Mucosa of rectum (tissue), 2 donors: ENCODE measurements around the gene KRTAP10-7.

Source experiments
- H3K27ac ChIP-seq, 2 donors: one replicate each; pipeline ENCODE4 v1.7.0; 2013; ENCODE audit warnings: inconsistent platforms in 2 of 2, low read depth in 2 of 2, low read length in 2 of 2
- H3K27me3 ChIP-seq, 2 donors: one replicate each; pipeline ENCODE4 v1.7.0; 2013; ENCODE audit warnings: low read length in 2 of 2; ENCODE audit not compliant: control insufficient read depth in 2 of 2, insufficient read depth in 2 of 2
- H3K36me3 ChIP-seq, 2 donors: one replicate each; pipeline ENCODE4 v1.7.0; 2013; ENCODE audit warnings: low read length in 2 of 2; ENCODE audit not compliant: control insufficient read depth in 2 of 2, insufficient read depth in 2 of 2
- H3K4me1 ChIP-seq, 2 donors: one replicate each; pipeline ENCODE4 v1.7.0; 2013; ENCODE audit warnings: low read length in 2 of 2, mild to moderate bottlenecking in 1 of 2; ENCODE audit not compliant: control insufficient read depth in 2 of 2, insufficient read depth in 2 of 2
- H3K4me3 ChIP-seq, 2 donors: one replicate each; pipeline ENCODE4 v1.7.0; 2013; ENCODE audit warnings: low read length in 2 of 2
- H3K9ac ChIP-seq, 2 donors: one replicate each; pipeline ENCODE4 v1.7.0; 2013; ENCODE audit warnings: low read length in 2 of 2, low read depth in 1 of 2, mild to moderate bottlenecking in 1 of 2
- H3K9me3 ChIP-seq, 2 donors: one replicate each; pipeline ENCODE4 v1.7.0; 2013; ENCODE audit warnings: low read length in 2 of 2; ENCODE audit not compliant: control insufficient read depth in 2 of 2
- donor health status: healthy.
- donor health status: Normal muscosa, but diverticular disease.

The KRTAP10-7 gene

GRCh38 chr21:44612669-44613229, 12.4 kb downstream of the KRTAP10-7 start:
- Histone ChIP-seq H3K4me3 (no peak overlapping the region), H3K9ac (no peak overlapping the region), H3K27ac (no peak overlapping the region), H3K4me1 (no peaks in the 10 kb centered on the region), H3K27me3 (no peaks in the 10 kb centered on the region), H3K36me3 (no peaks in the 10 kb centered on the region), H3K9me3 (peaks cover 0 to 5% of the 10 kb centered on the region in 2 donors)

GRCh38 chr21:44613386-44614155, 13.2 kb downstream of the KRTAP10-7 start:
- Histone ChIP-seq H3K9me3 (peaks cover 0 to 5% of the 10 kb centered on the region in 2 donors), H3K36me3 (no peaks in the 10 kb centered on the region), H3K27me3 (no peaks in the 10 kb centered on the region), H3K4me3 (no peak overlapping the region), H3K4me1 (no peaks in the 10 kb centered on the region), H3K9ac (no peak overlapping the region), H3K27ac (no peak overlapping the region)

GRCh38 chr21:44614161-44614631, 13.8 kb downstream of the KRTAP10-7 start:
- Histone ChIP-seq H3K9ac (no peak overlapping the region), H3K4me1 (no peaks in the 10 kb centered on the region), H3K27me3 (no peaks in the 10 kb centered on the region), H3K9me3 (peaks cover 0 to 5% of the 10 kb centered on the region in 2 donors), H3K36me3 (no peaks in the 10 kb centered on the region), H3K4me3 (no peak overlapping the region), H3K27ac (no peak overlapping the region)

- Histone ChIP-seq H3K4me1 (no peaks in the 10 kb centered on the region), H3K9ac (no peak overlapping the region), H3K4me3 (no peak overlapping the region), H3K9me3 (peaks cover 0 to 5% of the 10 kb centered on the region in 2 donors), H3K27ac (no peak overlapping the region), H3K36me3 (no peaks in the 10 kb centered on the region), H3K27me3 (no peaks in the 10 kb centered on the region)
These were observed 14.6 kb downstream of the KRTAP10-7 start for GRCh38 chr21:44614961-44615391.

- H3K4me3 ChIP-seq: no peak overlapping the region
- no peak overlapping the region for H3K27ac ChIP-seq
- H3K9ac ChIP-seq: no peak overlapping the region
- H3K4me1 ChIP-seq: no peaks in the 10 kb centered on the region
- H3K9me3 ChIP-seq: peaks cover 0 to 5% of the 10 kb centered on the region in 2 donors
- H3K36me3 ChIP-seq: no peaks in the 10 kb centered on the region
- no peaks in the 10 kb centered on the region for H3K27me3 ChIP-seq
These were observed 15.1 kb downstream of the KRTAP10-7 start for GRCh38 chr21:44615466-44615865.

GRCh38 chr21:44615911-44616590, 15.7 kb downstream of the KRTAP10-7 start:
- no peak overlapping the region for H3K9ac ChIP-seq
- no peak overlapping the region for H3K4me3 ChIP-seq
- no peaks in the 10 kb centered on the region for H3K36me3 ChIP-seq

GRCh38 chr21:44616591-44616926, 16.2 kb downstream of the KRTAP10-7 start:
- Histone ChIP-seq H3K4me3 (no peak overlapping the region), H3K4me1 (no peaks in the 10 kb centered on the region), H3K36me3 (no peaks in the 10 kb centered on the region), H3K9ac (no peak overlapping the region), H3K27me3 (no peaks in the 10 kb centered on the region), H3K27ac (no peak overlapping the region), H3K9me3 (peaks cover 0 to 5% of the 10 kb centered on the region in 2 donors)

More at GRCh38 chr21:44615911-44616590, 15.7 kb downstream of the KRTAP10-7 start:
- no peaks in the 10 kb centered on the region for H3K27me3 ChIP-seq
- H3K9me3 ChIP-seq: peaks cover 0 to 5% of the 10 kb centered on the region in 2 donors
- H3K4me1 ChIP-seq: no peaks in the 10 kb centered on the region
- H3K27ac ChIP-seq: no peak overlapping the region

- Histone ChIP-seq H3K9me3 (no peaks in the 10 kb centered on the region), H3K36me3 (no peaks in the 10 kb centered on the region), H3K27me3 (no peaks in the 10 kb centered on the region), H3K27ac (no peak overlapping the region), H3K9ac (no peak overlapping the region), H3K4me3 (no peak overlapping the region), H3K4me1 (no peaks in the 10 kb centered on the region)
These were observed 16.7 kb downstream of the KRTAP10-7 start for GRCh38 chr21:44617071-44617501.

- Histone ChIP-seq H3K27me3 (no peaks in the 10 kb centered on the region), H3K27ac (peak overlapping the region in 1 of 2 donors; percentile 65), H3K4me1 (no peaks in the 10 kb centered on the region), H3K9me3 (peaks cover 0 to 2% of the 10 kb centered on the region in 2 donors), H3K36me3 (no peaks in the 10 kb centered on the region), H3K4me3 (no peak overlapping the region), H3K9ac (no peak overlapping the region)
These were observed 18.1 kb downstream of the KRTAP10-7 start for GRCh38 chr21:44618504-44618903.

GRCh38 chr21:44618909-44619308, 18.5 kb downstream of the KRTAP10-7 start:
- no peaks in the 10 kb centered on the region for H3K36me3 ChIP-seq
- H3K4me1 ChIP-seq: no peaks in the 10 kb centered on the region
- no peak overlapping the region for H3K9ac ChIP-seq
- H3K27me3 ChIP-seq: no peaks in the 10 kb centered on the region
- H3K27ac ChIP-seq: peak overlapping the region in 1 of 2 donors; percentile 65
- peaks cover 0 to 2% of the 10 kb centered on the region in 2 donors for H3K9me3 ChIP-seq
- no peak overlapping the region for H3K4me3 ChIP-seq
